GM10266 (cell line): ENCODE data around the gene UNC119B.

Source experiments
- DNase-seq: peaks from one replicate; pipeline ENCODE4 v3.0.0; 2012; ENCODE audit errors: extremely low spot score
- TF ChIP-seq, protein P1 (sequence below): IDR thresholded peaks from 2 replicates; pipeline ENCODE4 v1.5.1; 2012; ENCODE audit warnings: mild to moderate bottlenecking, low read depth; ENCODE audit not compliant: control insufficient read depth, insufficient read depth; ENCODE audit errors: missing control alignments

Gene UNC119B

DNA sequence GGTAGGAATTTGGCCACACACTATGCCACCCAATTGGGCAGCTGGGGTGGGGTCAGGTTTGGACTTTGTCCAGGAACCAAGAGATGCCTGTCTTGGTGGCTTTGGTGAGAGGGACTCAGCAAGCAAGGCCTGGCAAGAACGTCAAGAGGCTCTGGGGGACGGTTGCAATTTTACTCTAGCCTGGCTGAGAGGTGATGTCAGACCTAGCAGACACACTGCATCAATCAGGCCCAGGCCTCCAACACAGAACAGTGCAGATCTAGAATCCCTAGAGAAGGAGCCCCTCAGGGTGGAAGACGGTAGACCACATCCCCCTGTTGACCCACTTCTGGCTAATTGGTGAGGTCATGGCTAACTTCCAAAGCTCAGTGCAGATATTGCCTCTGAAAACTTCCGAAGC lies 1.6 kb upstream of the UNC119B start:
- TF ChIP-seq, protein P1, sequence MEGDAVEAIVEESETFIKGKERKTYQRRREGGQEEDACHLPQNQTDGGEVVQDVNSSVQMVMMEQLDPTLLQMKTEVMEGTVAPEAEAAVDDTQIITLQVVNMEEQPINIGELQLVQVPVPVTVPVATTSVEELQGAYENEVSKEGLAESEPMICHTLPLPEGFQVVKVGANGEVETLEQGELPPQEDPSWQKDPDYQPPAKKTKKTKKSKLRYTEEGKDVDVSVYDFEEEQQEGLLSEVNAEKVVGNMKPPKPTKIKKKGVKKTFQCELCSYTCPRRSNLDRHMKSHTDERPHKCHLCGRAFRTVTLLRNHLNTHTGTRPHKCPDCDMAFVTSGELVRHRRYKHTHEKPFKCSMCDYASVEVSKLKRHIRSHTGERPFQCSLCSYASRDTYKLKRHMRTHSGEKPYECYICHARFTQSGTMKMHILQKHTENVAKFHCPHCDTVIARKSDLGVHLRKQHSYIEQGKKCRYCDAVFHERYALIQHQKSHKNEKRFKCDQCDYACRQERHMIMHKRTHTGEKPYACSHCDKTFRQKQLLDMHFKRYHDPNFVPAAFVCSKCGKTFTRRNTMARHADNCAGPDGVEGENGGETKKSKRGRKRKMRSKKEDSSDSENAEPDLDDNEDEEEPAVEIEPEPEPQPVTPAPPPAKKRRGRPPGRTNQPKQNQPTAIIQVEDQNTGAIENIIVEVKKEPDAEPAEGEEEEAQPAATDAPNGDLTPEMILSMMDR, result no peak
- no peak for DNase-seq

DNA sequence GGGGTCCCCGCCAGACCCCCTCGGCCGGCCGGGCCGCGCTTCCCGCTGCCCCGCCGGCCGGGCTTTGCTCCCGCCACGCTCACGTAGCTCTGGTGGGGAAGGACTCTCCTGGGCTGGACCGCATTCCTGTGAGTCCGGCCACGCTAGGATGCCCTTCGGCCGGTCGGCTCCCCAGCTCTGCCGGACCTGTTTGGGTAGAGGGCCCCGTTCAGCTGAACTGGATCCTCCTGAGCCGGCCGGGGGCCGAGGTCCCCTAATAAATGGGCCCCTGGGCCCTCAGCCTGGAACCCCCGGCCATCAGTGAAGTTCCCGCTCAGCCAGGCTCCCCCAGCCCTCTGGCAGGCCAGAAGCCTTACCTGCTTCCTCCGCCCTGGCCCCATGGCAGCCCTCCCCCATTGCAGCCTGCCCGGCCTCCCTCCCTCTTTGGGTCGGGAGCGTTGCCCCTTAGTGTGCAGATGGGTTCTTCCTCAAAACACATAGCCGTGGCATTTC lies 593 bp downstream of the UNC119B start:
- peak; percentile 57 for DNase-seq
- TF ChIP-seq, protein P1, result no peak

DNA sequence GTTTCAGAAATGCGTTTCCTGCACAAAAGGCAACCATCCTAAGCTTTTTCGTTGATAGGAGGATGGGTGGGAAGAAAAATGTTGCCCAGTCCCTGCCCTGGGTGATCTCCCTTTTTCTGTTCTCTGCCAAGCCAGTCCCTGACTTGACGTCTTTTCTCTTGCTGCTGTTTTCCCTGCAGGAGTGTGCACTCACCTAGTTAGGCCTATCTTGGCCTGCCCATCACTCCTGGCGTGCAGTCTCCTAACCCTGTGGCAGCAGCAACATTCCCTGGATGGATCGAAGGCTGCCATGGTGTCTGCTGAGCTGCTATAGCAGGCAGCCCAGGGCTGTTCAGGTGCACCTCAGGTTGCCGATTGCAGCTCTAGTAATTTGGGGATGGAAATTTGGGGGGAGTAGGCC lies 1.2 kb downstream of the UNC119B start:
- no peak for DNase-seq
- TF ChIP-seq, protein P1, result no peak

DNA sequence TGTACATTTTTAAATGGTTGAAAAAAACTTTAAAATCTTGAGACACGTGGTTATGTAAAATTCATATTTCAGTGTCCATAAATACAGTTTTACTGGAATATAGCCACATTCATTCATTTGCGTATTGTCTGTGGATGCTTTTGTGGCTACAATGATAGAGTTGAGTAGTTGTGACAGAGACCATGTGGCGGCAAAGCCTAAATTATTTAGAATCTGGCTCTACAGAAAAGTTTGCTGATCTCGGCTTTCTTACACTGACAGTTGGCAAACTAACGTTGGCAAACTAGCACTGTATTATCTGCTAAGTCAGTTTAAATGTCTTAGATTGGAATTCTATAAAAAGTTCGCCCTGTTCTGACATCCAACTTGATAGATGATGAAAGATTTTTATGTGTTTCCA lies 2.4 kb downstream of the UNC119B start:
- DNase-seq, result no peak

DNA sequence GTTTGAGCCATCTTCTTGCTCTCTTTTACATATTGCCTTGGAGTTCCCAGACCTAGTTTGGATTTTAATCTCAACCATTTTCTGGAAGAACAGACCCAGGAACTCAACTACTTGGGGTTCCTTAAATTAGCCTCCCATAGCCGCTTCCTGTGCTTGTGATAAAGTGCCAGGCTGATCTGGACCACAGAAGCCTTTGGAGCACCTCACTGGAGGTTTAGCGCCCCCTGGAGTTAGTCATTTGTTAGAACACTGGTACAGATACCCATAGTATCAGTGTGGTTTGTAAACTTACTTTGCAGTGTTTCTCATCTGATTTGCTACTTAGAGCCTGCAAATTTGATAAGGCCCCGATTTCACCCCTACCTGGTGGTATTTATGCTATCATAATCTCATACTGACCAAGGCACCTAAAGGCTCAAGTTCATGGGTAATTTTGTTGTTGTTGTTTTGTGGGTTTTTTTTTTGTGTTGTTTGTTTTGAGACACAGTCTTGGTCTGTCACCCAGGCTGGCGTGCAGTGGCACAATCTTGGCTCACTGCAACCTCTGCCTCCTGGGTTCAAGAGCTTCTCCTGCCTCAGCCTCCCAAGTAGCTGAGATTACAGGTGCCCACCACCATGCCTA lies 3.7 kb downstream of the UNC119B start:
- TF ChIP-seq, protein P1, result peak; percentile 72
- peak; percentile 86 for DNase-seq

More for the DNA sequence above, 2.4 kb downstream of the UNC119B start:
- TF ChIP-seq, protein P1, result no peak

DNA sequence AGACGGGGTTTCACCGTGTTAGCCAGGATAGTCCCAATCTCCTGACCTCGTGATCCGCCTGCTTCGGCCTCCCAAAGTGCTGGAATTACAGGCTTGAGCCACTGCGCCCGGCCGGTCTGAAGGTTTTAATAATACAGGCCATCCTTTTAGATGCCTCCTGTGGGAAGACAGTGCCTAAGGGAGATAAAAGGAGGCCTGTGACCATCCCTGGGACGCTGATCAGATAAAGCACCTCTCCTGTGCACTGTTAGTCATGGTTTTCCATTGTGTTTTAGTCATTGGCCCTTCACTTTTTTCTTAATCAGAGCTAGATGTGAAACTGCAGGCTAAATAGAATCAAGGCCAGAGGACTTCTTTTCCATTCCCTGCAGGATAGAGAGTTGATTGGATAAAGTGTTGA lies 7.8 kb downstream of the UNC119B start:
- no peak for DNase-seq
- TF ChIP-seq, protein P1, result no peak

DNA sequence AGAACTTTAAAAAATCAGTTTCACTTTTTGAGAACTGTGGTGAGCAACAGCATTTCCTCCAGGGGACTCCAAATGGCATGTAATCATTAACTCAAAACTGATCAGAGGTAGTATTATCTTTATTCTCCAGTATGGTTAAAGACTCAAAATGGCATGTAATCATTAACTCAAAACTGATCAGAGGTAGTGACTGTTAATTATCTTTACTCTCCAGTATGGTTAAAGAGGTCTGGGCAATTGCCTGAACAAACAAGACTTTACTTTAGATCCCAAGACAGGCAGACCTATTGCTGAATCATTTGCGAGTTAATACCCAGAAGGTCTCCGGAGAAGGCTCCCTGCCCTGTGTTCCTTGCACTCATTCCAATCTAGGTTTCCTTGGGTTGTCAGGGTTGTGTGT lies 8.8 kb downstream of the UNC119B start:
- TF ChIP-seq, protein P1, result no peak
- no peak for DNase-seq
